Measurements from ENCODE around the gene UNC5B. TPM values are rescaled to one million over a fixed set of nuclear protein-coding genes. Genes with fewer than 3 reads are reported as not detected.
"Not testable (repeated sequence)": the region's sequence is repeated elsewhere in the genome, so short reads cannot be mapped to it uniquely, and the experiment has no call there.

The UNC5B gene
- total RNA-seq, 1 donor from 2014 or later, result 6.3 TPM

GRCh38 chr10:71270301-71271220, 58.2 kb downstream of the UNC5B start:
- H3K4me1 ChIP-seq (ENCODE audit: control insufficient read depth in 3 of 3, insufficient read depth in 3 of 3, low read length in 3 of 3), result peaks cover 34 to 56% (median 46%) of the 10 kb centered on the region in 3 donors
- H3K9me3 ChIP-seq (ENCODE audit: control insufficient read depth in 3 of 3, low read length in 3 of 3), result no peaks in the 10 kb centered on the region
- no peaks in the 10 kb centered on the region for H3K36me3 ChIP-seq (ENCODE audit: control insufficient read depth in 3 of 3, insufficient read depth in 3 of 3, low read length in 3 of 3)
- H3K27ac ChIP-seq (ENCODE audit: low read depth, low read length), result no peak overlapping the region
- peak overlapping the region in 1 of 3 donors; percentile 25 for H3K9ac ChIP-seq (ENCODE audit: low read depth in 1 of 3, low read length in 3 of 3)
- no peaks in the 10 kb centered on the region for H3K27me3 ChIP-seq (ENCODE audit: control insufficient read depth in 3 of 3, insufficient read depth in 3 of 3, low read length in 3 of 3)
- H3K4me3 ChIP-seq (ENCODE audit: low read length in 3 of 3), result no peak overlapping the region

GRCh38 chr10:71271662-71272055, 59.3 kb downstream of the UNC5B start:
- Histone ChIP-seq H3K27ac (ENCODE audit: low read depth, low read length) (no peak overlapping the region), H3K4me1 (ENCODE audit: control insufficient read depth in 3 of 3, insufficient read depth in 3 of 3, low read length in 3 of 3) (peaks cover 24 to 49% (median 38%) of the 10 kb centered on the region in 3 donors)

GRCh38 chr10:71272056-71272771, 59.8 kb downstream of the UNC5B start:
- Histone ChIP-seq H3K27me3 (ENCODE audit: control insufficient read depth in 3 of 3, insufficient read depth in 3 of 3, low read length in 3 of 3) (no peaks in the 10 kb centered on the region), H3K4me1 (ENCODE audit: control insufficient read depth in 3 of 3, insufficient read depth in 3 of 3, low read length in 3 of 3) (peaks cover 22 to 48% (median 34%) of the 10 kb centered on the region in 3 donors)

More at GRCh38 chr10:71271662-71272055, 59.3 kb downstream of the UNC5B start:
- H3K9ac ChIP-seq (ENCODE audit: low read depth in 1 of 3, low read length in 3 of 3), result no peak overlapping the region
- H3K9me3 ChIP-seq (ENCODE audit: control insufficient read depth in 3 of 3, low read length in 3 of 3), result no peaks in the 10 kb centered on the region
- H3K4me3 ChIP-seq (ENCODE audit: low read length in 3 of 3), result no peak overlapping the region
- H3K36me3 ChIP-seq (ENCODE audit: control insufficient read depth in 3 of 3, insufficient read depth in 3 of 3, low read length in 3 of 3), result no peaks in the 10 kb centered on the region
- H3K27me3 ChIP-seq (ENCODE audit: control insufficient read depth in 3 of 3, insufficient read depth in 3 of 3, low read length in 3 of 3), result no peaks in the 10 kb centered on the region

GRCh38 chr10:71272974-71273373, 60.6 kb downstream of the UNC5B start:
- H3K9ac ChIP-seq (ENCODE audit: low read depth in 1 of 3, low read length in 3 of 3); H3K9me3 ChIP-seq (ENCODE audit: control insufficient read depth in 3 of 3, low read length in 3 of 3); H3K36me3 ChIP-seq (ENCODE audit: control insufficient read depth in 3 of 3, insufficient read depth in 3 of 3, low read length in 3 of 3); H3K4me3 ChIP-seq (ENCODE audit: low read length in 3 of 3); H3K27ac ChIP-seq (ENCODE audit: low read depth, low read length); H3K27me3 ChIP-seq (ENCODE audit: control insufficient read depth in 3 of 3, insufficient read depth in 3 of 3, low read length in 3 of 3): not testable (repeated sequence)
- H3K4me1 ChIP-seq (ENCODE audit: control insufficient read depth in 3 of 3, insufficient read depth in 3 of 3, low read length in 3 of 3), result peaks cover 22 to 40% (median 27%) of the 10 kb centered on the region in 3 donors

More at GRCh38 chr10:71272056-71272771, 59.8 kb downstream of the UNC5B start:
- Histone ChIP-seq H3K4me3 (ENCODE audit: low read length in 3 of 3) (no peak overlapping the region), H3K9ac (ENCODE audit: low read depth in 1 of 3, low read length in 3 of 3) (no peak overlapping the region), H3K9me3 (ENCODE audit: control insufficient read depth in 3 of 3, low read length in 3 of 3) (no peaks in the 10 kb centered on the region), H3K27ac (ENCODE audit: low read depth, low read length) (no peak overlapping the region), H3K36me3 (ENCODE audit: control insufficient read depth in 3 of 3, insufficient read depth in 3 of 3, low read length in 3 of 3) (no peaks in the 10 kb centered on the region)

GRCh38 chr10:71273506-71273905, 61.1 kb downstream of the UNC5B start:
- no peaks in the 10 kb centered on the region for H3K9me3 ChIP-seq (ENCODE audit: control insufficient read depth in 3 of 3, low read length in 3 of 3)
- no peaks in the 10 kb centered on the region for H3K36me3 ChIP-seq (ENCODE audit: control insufficient read depth in 3 of 3, insufficient read depth in 3 of 3, low read length in 3 of 3)
- H3K4me1 ChIP-seq (ENCODE audit: control insufficient read depth in 3 of 3, insufficient read depth in 3 of 3, low read length in 3 of 3), result peaks cover 19 to 35% (median 22%) of the 10 kb centered on the region in 3 donors
- no peak overlapping the region for H3K9ac ChIP-seq (ENCODE audit: low read depth in 1 of 3, low read length in 3 of 3)
- H3K27ac ChIP-seq (ENCODE audit: low read depth, low read length), result no peak overlapping the region
- no peak overlapping the region for H3K4me3 ChIP-seq (ENCODE audit: low read length in 3 of 3)
- H3K27me3 ChIP-seq (ENCODE audit: control insufficient read depth in 3 of 3, insufficient read depth in 3 of 3, low read length in 3 of 3), result no peaks in the 10 kb centered on the region

- H3K9ac ChIP-seq (ENCODE audit: low read depth in 1 of 3, low read length in 3 of 3), result no peak overlapping the region
- no peak overlapping the region for H3K4me3 ChIP-seq (ENCODE audit: low read length in 3 of 3)
- H3K27ac ChIP-seq (ENCODE audit: low read depth, low read length), result no peak overlapping the region
- H3K27me3 ChIP-seq (ENCODE audit: control insufficient read depth in 3 of 3, insufficient read depth in 3 of 3, low read length in 3 of 3), result no peaks in the 10 kb centered on the region
- H3K4me1 ChIP-seq (ENCODE audit: control insufficient read depth in 3 of 3, insufficient read depth in 3 of 3, low read length in 3 of 3), result peaks cover 6 to 22% (median 6%) of the 10 kb centered on the region in 3 donors
- H3K9me3 ChIP-seq (ENCODE audit: control insufficient read depth in 3 of 3, low read length in 3 of 3), result no peaks in the 10 kb centered on the region
- no peaks in the 10 kb centered on the region for H3K36me3 ChIP-seq (ENCODE audit: control insufficient read depth in 3 of 3, insufficient read depth in 3 of 3, low read length in 3 of 3)
Observed at GRCh38 chr10:71274901-71275796, 62.8 kb downstream of the UNC5B start.

- H3K27me3 ChIP-seq (ENCODE audit: control insufficient read depth in 3 of 3, insufficient read depth in 3 of 3, low read length in 3 of 3), result no peaks in the 10 kb centered on the region
- peaks cover 0 to 2% (median 0%) of the 10 kb centered on the region in 3 donors for H3K36me3 ChIP-seq (ENCODE audit: control insufficient read depth in 3 of 3, insufficient read depth in 3 of 3, low read length in 3 of 3)
- H3K4me1 ChIP-seq (ENCODE audit: control insufficient read depth in 3 of 3, insufficient read depth in 3 of 3, low read length in 3 of 3), result peaks cover 0 to 13% (median 6%) of the 10 kb centered on the region in 3 donors
- H3K4me3 ChIP-seq (ENCODE audit: low read length in 3 of 3), result no peak overlapping the region
- H3K9me3 ChIP-seq (ENCODE audit: control insufficient read depth in 3 of 3, low read length in 3 of 3), result no peaks in the 10 kb centered on the region
- H3K9ac ChIP-seq (ENCODE audit: low read depth in 1 of 3, low read length in 3 of 3), result no peak overlapping the region
- no peak overlapping the region for H3K27ac ChIP-seq (ENCODE audit: low read depth, low read length)
Observed at GRCh38 chr10:71276873-71277272, 64.5 kb downstream of the UNC5B start.

- Histone ChIP-seq H3K9ac (ENCODE audit: low read depth in 1 of 3, low read length in 3 of 3) (no peak overlapping the region), H3K27me3 (ENCODE audit: control insufficient read depth in 3 of 3, insufficient read depth in 3 of 3, low read length in 3 of 3) (no peaks in the 10 kb centered on the region), H3K27ac (ENCODE audit: low read depth, low read length) (no peak overlapping the region), H3K4me1 (ENCODE audit: control insufficient read depth in 3 of 3, insufficient read depth in 3 of 3, low read length in 3 of 3) (peaks cover 0 to 6% (median 6%) of the 10 kb centered on the region in 3 donors), H3K36me3 (ENCODE audit: control insufficient read depth in 3 of 3, insufficient read depth in 3 of 3, low read length in 3 of 3) (peaks cover 0 to 2% (median 2%) of the 10 kb centered on the region in 3 donors), H3K9me3 (ENCODE audit: control insufficient read depth in 3 of 3, low read length in 3 of 3) (no peaks in the 10 kb centered on the region), H3K4me3 (ENCODE audit: low read length in 3 of 3) (no peak overlapping the region)
Observed at GRCh38 chr10:71277914-71278665, 65.7 kb downstream of the UNC5B start.

All from skeletal muscle tissue (tissue), 4 donors.